ENCODE results near the gene WDR17.

- no peak for TF ChIP-seq POLR2AphosphoS5 (IDR thresholded peaks at IDR 0.05)
- TF ChIP-seq CTCF (IDR thresholded peaks at IDR 0.05): no peak
These were observed 161.1 kb downstream of the WDR17 start for GRCh38 chr4:176226736-176227135.
